GM18951 (cell line): ENCODE results near the gene ZFYVE28.
"Not testable (repeated sequence)": the region's sequence is repeated elsewhere in the genome, so short reads cannot be mapped to it uniquely, and the experiment has no call there.

Source experiments
- POLR2A ChIP-seq: IDR thresholded peaks from 4 replicates; pipeline ENCODE4 v1.6.1; 2011; ENCODE audit warnings: mild to moderate bottlenecking; ENCODE audit not compliant: insufficient read length, insufficient read depth; ENCODE audit errors: extremely low read depth
- in situ Hi-C: fragments of 300-500 bp; cut with MboI; formaldehyde crosslinking; loops from one replicate; pipeline ENCODE4 v1.12.0; 2022; ENCODE audit warnings: low sequenced_read_pairs, mixed read lengths, inconsistent platforms; ENCODE audit not compliant: unreplicated experiment

Gene ZFYVE28

DNA sequence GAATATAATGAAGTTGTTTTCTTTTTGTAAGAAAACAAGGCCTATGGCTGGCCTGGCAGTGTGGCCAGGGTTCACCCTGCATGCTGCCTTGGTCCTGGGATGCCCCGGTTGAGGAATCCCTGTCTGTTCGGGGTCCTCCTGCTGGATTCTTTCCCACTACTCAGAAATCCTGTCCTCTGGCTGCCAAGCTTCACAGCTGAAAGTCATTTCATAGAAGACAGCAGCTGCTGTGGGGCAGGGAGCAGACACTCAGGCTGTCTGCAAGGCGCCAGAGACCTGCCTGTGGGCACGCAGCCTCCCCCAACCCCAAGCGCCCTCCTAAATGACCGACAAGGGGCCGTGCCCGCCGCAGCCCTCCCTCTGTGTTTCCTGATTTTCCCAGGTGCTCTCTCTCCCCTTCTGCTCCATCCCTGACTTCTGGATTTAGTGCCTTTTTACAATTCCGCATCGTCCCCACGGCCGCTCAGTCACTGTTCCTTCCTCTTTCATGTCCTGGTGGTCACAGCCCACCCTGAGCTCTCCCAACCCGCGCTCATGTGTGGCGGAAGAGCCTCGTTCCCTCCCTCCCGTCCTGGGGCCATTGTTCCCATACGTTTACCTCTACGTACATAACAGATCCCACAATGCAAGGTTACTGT is 27.5 kb downstream of the ZFYVE28 start:
- no peak for TF ChIP-seq POLR2A
- in situ Hi-C loops: no loop called here

DNA sequence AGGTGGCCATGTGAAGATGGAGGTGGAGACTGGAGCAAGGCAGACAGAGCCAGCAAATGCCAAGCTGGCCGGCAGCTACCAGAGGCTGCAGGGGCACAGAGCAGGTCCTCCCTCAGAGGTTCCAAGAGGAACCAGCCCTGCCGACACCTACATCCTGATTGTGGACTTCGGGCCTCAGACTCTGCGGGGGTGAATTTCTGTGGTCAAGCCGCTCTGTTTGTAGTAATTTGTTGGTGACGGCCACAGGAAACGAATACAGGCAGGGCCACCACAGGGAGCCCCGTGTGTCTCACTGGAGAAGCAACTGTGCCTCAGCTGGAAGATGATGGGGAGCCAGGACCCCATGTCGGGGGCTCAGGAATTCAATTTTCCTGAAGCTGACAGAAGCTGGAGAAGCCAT is 28.3 kb downstream of the ZFYVE28 start:
- no peak for TF ChIP-seq POLR2A
- in situ Hi-C loops: no loop called here

DNA sequence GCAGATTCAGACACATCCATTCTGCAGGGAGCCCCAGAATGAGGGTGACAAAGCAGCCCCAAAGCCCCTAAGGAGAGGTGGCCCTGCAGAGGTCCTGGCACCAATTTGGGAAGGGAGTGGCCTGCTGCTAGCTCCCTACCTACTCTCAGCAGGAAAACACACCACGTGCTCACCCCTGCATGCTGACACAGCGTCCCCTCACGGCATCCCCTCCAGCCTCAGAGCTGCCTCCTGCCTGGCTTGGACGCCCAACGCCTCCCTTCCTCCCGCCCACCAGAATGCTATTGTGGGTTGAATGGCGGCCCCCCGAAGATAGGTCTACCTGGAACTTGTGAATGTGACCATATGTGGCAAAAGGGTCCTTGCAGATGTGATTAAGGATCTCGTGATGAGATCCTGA is 28.8 kb downstream of the ZFYVE28 start:
- in situ Hi-C loops: no loop called here
- TF ChIP-seq POLR2A: no peak

DNA sequence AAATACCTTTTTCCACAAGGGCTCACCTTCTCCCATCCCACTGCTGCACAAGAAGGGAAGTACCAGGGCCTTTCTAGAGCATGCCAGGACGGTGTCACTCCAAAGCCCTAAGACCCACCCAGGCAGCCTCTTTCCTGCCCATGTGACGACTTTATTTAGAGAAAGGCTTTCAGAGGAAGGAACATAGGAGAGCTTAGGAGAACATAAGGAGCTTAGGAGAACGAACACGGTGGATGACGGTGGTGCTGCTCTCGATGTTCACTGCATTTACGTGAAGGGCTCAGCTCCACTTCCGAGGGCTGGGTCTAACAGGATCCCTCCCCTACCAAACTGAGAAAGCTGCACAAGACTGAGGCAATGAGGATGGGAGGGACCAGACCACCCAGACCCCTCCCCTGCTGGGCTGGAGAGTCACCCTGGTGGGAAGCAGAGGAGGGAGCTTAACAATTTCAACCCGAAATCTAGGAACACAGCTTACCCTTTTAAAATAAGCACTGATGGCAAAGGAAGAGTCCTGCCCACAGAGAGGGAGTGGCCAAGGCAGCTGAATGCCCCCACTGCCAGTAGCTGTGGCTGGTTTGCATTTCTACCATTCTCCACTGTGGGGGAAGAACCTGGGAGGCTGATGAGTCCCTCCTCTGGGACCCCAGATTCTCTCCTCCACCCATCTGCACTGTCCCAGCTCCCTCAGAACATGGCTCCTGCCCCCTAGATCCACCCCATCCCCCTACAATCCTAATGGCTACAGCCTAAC is 29.8 kb downstream of the ZFYVE28 start:
- TF ChIP-seq POLR2A: no peak
- in situ Hi-C loops: no loop called here

DNA sequence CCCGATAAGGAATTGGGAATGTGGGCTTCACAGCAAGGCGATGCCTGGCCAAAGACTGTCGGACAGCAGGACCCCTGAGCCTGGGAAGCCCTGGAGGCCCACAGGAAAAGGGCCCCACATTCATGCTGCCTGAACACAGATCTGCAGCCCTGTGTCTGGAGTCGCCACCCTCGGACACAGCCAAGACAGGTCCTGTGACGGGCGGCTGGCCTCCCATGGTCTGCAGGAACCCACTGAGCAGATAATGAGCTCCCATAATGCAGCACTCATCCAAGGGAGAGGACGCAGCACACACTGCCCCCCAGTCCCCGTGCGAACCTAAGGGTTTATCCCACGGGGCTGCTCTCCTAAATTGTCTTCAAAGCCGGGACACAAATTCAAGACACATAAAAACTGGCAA is 30.6 kb downstream of the ZFYVE28 start:
- no peak for TF ChIP-seq POLR2A
- in situ Hi-C loops: no loop called here

DNA sequence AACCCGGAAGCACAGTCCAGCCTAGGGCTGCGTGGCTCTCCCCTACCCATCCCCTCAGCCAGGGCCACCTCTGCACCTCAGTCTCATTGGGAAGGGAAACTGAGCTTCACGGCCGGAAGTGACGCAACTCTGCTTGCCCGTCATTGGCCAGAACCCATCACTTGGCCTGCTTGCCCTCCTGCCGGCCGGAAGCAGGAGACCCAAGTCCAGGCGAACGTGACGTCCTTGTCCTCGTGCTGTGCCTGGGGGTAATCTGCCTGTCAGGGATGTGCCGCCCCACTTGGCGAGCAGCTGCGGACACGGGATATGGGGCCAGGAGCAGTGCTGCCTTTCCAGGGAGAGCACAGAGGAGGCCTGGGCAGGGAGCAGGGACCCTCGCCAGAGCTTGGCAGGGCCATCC is 31.2 kb downstream of the ZFYVE28 start:
- no peak for TF ChIP-seq POLR2A
- in situ Hi-C loops: no loop called here

DNA sequence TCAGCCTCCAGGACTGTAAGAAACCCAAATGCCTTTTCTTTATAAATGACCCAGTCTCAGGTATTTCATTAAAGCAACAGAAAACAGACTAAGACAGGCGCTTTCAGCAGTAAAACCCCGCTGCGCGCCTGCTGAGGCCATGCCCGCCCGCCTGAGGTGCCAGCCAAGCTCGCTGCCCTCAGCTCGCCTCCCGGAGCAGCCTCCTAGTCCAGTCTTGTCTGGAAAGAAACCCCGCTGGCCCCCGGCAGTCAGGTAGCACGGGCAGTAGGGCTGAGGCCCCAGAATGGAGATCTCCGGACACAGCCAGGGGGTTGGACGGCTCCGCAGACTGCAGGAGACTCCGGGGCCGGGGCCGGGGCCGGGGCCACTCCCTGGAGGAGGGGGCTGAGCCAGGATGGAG is 31.7 kb downstream of the ZFYVE28 start:
- in situ Hi-C loops: no loop called here
- TF ChIP-seq POLR2A: no peak

DNA sequence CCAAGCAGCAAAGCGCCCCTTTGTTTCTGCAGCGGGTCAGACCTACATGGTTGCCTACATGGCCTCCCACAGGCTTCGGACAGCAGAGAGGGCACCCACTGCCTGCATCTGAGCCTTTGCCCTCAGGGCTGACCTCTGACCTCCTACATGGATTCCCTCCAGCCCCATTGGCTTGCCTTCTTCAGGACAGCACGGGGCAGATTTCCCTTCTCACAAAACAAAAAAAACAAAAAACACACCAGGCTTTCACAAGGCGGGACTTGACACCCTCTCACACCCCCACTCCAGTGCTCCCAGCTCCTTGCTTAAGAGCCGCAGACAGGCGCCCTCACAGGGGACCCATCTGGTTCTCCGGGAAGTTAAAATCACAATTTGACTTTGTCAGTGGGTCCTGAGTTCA is 32.9 kb downstream of the ZFYVE28 start:
- no peak for TF ChIP-seq POLR2A
- in situ Hi-C loops: no loop called here

DNA sequence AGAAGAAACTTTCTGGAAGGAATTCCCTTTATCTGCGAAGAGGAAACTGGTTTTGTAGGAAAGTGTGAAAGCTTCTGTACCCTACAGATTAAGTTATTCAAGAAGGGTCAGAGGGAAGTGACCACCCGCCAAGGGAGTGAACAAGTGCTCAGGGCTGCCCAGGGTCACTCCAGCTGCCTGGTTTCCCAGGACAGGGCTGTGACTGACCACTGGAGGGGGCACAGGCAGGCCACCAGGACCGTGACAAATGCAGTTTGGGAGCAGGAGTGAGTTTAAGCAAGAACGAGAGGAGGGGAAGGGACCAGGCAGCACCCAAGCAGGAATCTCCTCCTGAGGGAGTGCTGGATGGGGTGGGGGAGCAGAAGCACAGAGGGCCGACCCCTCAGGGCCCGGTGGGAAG is 34.2 kb downstream of the ZFYVE28 start:
- in situ Hi-C loops: no loop called here

DNA sequence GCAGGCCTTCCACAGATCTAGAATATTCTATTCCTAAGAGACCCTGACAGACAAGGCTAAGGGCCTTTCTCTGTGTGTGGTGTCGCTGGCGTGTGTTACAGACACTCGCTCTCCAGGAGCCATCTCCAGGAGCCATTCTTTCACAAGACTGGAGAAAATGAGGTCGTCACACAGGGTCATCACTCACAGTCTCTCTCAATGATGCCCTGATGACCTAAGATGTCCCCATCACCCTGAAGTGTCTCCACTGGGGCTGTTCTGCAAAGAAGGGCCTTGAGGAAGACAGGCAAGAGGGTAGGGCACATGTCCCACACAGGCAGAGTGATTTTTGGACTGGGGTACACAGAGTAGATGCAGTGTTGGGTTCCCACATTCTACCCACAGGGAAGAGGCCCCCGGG is 34.7 kb downstream of the ZFYVE28 start:
- TF ChIP-seq POLR2A: no peak

More for the DNA sequence above, 34.2 kb downstream of the ZFYVE28 start:
- TF ChIP-seq POLR2A: no peak

DNA sequence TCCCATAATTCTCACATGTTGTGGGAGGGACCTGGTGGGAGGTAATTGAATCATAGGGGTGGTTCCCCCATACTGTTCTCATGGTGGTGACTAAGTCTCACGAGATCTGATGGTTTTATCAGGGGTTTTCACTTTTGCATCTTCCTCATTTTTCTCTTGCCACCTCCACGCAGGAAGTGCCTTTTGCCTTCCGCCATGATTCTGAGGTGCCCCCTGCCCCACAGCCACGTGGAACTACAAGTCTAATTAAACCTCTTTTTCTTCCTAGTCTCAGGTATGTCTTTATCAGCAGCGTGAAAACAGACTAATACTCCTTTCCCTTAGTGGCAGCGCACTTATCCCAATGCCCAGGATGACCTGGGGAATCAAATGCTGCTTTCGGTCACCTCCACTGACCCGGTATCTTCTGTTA is 35.2 kb downstream of the ZFYVE28 start:
- in situ Hi-C loops: not testable (repeated sequence)

More for the DNA sequence above, 34.7 kb downstream of the ZFYVE28 start:
- in situ Hi-C loops: no loop called here

DNA sequence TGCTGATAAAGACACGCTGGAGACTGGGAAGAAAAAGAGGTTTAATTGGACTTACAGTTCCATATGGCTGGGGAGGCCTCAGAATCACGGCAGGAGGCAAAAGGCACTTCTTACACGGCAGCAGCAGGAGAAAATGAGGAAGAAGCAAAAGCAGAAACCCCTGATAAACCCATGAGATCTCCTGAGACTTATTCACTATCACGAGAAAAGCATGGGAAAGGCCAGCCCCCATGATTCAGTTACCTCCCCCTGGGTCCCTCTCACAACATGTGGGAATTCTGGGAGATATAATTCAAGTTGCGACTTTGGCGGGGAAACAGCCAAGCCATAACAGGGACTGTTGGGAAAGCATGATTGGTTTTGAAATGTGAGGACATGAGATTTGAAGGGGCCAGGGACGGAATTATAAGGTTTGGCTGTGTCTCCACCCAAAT is 35.7 kb downstream of the ZFYVE28 start:
- in situ Hi-C loops: not testable (repeated sequence)

DNA sequence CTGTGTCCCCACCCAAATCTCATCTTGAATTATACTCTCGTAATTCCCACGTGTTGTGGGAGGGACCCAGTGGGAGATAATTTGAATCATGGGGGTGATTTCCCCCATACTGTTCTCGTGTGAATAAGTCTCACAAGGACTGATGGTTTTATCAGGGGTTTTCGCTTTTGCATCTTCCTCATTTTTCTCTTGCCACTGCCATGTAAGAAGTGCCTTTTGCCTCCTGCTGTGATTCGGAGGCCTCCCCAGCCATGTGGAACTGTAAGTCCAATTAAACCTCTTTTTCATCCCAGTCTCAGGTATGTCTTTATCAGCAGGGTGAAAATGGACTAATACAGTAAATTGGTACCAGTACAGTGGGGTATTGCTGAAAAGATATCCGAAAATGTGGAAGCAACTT is 37.9 kb downstream of the ZFYVE28 start:
- in situ Hi-C loops: not testable (repeated sequence)

DNA sequence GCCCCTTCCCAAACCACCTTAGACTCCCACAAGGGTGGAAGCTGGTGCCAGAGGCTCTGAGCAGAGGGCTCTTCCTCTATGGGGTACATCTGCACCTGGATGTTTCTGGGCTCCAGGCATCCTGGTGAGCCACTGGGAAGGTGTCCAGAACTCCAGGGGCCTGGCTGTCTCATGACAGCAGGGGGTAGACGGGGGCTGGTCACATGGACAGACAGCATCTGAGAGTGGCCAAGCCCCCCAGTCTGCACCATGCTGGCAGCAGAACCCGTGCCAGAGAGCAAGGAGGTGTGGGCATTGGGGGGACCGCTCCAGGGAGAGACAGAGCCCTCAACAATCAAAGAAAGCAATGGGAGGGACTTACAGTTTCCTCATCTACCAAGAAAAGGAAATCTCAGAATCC is 39.5 kb downstream of the ZFYVE28 start:
- no peak for TF ChIP-seq POLR2A
- in situ Hi-C loops: no loop called here
